ENCODE results near the gene GCLC.
A peak's percentile ranks its signal among the peaks of the same experiment; 100 is the strongest.
"Not testable (repeated sequence)": the region's sequence is repeated elsewhere in the genome, so short reads cannot be mapped to it uniquely, and the experiment has no call there.

GCLC gene

DNA sequence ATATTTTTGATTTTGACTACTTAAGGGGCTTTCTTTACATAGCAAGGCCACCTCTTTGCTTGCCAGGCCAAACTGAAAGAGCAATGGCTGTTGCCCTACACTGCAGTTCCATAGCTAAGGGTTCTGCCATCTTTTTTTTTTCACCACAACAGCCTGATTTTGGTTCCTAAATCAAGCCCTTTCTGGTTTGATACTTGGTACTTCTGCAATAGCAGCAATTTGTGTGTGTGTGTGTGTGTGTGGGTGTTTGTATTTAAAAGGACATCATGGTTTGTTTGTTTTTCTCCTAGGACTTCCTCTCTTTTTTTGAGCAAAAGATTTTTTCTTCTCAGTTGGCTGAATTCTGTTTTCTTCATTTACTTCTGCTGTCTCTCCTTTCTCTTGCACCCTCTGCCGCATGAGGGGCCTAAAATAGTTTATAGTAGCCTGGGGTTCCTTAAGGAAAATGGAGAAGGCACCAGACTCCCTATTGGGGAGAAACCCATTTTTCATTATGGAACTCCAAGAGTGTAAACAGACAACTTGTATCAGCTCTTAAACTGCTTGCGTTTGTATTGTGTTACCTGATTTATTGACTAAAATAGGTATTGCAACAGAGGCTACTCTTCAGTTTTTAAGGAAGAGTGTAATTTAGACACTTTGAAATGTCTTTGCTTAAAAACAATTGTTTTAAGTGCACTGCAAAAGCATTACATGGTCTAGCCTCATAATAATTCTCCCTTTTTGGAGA, 12.2 kb upstream of the GCLC start:
- DNase-seq (ENCODE audit: low read depth) = no peak

DNA sequence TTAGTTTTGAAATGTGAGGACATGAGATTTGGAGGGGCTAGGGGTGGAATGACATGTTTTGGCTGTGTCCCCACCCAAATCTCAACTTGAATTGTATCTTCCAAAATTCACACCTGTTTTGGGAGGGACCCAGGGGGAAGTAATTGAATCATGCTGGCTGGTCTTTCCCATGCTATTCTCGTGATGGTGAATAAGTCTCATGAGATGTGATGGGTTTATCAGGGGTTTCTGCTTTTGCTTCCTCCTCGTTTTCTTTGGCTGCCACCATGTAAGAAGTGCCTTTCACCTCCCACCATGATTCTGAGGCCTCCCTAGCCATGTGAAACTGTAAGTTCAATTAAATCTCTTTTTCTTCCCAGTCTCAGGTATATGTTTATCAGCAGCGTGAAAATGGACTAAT, 8.7 kb upstream of the GCLC start:
- DNase-seq (ENCODE audit: low read depth) = not testable (repeated sequence)

DNA sequence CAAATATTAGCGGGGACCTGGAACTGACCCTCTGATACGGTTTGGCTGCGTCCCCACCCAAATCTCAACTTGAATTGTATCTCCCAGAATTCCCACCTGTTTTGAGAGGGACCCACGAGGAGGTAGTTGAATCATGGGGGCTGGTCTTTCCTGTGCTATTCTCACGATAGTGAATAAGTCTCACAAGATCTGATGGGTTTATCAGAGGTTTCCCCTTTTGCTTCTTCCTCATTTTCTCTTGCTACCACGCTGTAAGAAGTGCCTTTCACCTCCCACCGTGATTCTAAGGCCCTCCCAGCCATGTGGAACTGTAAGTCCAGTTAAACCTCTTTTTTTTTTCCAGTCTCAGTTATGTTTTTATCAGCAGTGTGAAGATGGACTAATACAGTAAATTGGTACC, 6.8 kb upstream of the GCLC start:
- DNase-seq (ENCODE audit: low read depth) = not testable (repeated sequence)

DNA sequence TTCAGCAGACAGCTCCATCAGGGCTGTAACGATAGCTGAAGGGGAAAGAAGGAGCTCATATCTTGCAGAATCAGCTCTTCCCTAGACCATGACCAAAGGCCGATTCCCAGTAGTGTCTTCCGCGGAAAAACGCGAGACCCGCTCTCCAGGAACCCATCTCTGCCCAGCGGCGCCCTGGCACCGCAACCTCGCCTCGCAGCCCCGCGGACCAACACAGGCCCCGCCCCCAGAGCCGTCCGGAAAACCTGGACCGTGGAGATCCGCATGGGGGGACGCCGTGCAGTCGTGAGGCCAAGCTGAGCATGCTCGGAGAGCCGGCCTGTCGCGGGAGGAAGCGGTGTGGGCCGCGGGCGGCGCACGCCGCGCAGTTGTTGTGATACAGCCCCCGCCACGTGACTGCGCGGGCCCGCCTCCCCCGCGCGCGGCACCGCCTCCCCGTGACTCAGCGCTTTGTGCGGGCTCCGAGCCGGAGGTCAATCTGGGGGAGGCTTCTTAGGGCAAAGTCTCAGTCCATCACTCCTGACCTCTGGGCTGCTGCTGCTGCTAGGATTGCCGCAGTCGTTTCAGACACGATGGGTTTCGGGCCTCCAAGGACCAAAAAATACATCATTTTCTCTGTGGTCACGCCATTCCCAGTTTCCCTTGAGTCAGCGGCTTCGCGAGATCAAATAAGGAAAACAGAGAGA, 3.1 kb upstream of the GCLC start:
- peak; percentile 92 for DNase-seq (ENCODE audit: low read depth)

DNA sequence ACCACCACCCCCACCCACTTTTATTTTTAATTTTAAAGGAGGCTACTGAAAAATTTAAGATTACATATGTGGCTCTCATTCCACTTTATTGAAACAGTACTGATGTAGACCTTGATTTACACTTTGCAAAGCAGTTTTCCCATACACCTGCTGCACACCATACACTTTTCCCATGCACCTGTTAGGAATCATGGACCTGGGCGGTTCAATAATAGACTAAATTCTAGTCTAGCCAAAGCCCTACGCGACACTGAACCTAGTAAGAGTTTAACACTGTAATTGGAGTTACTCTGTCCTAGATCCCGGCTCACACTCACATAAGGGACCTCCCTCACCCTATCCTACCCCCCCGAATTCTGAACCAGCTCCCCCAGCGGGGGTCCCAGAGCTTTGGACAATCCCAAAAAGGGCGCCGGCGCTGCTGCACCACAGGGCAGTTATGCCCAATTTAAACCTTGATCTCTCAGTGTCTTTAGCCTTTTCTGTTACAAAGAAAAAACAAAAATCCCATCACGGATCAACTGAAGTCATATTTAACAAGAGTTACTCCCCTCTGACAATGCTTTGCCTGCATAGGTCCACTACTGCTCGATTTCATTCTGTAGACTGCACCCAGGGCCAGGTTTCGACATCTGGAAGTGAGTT, 2.4 kb upstream of the GCLC start:
- DNase-seq (ENCODE audit: low read depth) = no peak

DNA sequence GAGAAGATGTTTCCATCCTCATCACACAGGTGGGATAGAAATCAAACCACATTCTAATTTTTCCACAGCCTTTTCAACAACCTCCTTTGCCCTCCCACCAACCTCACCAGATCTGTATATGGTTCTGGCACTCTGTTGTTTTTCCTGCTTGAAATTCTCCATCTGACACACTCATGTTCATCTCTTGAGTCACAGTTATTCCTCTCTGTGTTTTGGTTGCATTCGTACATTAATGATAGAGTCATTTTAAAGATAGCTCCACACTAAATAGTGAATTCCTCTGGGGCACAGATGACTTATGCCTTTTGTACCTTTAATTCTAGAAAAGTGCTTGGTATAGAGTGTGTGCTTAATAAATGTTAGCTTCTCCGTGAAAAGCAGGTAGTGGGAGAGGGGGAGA, 1.4 kb upstream of the GCLC start:
- DNase-seq (ENCODE audit: low read depth) = no peak

DNA sequence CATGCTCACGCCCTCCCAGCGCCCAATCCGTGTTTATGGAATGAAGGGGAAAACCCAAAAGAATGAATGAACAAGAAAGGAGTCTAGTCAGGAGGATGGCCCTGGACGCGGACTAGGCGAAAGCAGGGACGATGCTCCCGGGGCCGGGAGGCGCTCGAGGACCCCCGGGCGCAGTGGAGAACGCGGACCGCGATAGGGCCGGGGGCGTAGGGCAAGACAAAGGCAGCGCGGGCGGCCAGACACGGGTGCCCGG, 758 bp downstream of the GCLC start:
- peak; percentile 1 for DNase-seq (ENCODE audit: low read depth)

DNA sequence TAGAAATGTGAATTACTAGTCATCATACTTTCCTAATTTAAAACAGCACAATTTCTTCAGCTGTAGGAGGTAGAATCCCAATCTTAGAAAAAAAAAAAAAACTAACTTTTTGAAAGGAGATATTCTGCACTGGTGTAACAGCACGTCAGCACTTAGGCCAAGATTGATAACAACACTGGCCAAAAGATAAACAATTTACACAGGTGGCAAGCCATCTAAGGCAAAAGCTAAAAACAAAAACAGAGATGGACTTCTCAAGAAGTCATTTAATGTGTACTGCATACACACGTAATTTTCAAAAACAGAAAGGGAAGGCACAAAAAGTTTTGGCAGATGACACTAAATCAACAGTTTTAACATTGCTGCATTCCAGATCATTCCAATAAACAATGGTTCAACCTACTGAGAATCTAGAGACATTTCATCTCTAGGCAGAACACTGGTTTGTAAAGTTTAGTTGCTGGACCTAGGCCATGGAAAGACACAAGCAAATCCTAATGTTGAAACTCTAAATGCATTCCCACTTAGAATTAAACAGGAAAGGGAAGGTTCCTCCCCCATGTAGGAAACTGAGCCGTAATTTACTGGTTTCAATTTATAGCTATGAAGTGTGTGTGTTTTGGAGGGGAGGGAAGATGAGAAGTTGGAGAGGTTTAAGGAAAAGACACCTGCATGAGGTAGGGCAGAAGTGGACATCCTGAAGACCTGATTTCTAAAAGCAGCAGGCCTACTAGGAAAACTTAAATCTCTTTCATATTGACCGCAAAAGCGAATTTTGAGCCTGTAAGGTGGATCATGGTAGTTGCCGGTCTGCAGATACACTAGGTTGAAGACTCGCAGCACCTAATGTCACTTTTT, 1.3 kb downstream of the GCLC start:
- DNase-seq (ENCODE audit: low read depth) = no peak

DNA sequence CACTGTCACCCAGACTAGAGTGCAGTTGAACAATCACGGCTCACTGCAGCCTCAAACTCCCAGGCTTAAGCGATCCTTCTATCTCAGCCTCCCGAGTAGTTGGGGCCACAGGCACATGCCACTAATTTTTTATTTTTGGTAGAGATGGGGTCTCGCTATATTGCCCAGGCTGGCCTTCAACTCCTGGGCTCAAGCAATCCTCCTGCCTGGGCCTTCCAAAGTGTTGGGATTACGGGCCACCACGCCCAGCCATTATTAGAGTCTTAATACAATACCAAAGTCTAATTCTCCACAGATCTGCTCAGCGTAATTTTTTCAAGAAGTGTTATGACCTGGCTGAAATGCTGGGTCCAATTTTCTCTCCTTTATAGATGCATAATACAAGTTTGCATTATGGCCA, 3.0 kb downstream of the GCLC start:
- no peak for DNase-seq (ENCODE audit: low read depth)

DNA sequence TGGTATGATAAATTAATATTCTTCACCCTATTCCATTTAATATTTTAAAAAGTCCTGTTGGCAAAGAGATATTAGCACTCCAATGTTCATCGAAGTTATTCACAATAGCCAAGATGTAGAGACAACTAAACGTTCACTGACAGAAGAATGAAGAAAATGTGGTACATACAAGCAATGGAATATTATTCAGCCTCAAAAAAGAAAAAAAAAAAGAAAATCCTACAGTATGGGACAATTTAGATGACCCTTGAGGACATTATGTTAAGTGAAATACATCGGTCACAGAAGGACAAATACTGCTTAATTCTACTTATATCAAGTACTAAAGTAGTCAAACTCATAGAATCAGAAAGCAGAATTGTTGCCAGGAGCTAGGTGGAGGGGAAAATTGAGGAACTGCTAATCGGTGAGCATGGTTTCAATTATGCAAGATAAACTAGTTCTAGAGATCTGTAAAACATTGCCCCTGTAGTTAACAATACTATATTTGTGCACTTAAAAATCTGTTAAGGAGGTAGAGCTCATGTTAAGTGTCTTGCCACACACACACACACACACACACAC, 4.7 kb downstream of the GCLC start:
- no peak for DNase-seq (ENCODE audit: low read depth)

DNA sequence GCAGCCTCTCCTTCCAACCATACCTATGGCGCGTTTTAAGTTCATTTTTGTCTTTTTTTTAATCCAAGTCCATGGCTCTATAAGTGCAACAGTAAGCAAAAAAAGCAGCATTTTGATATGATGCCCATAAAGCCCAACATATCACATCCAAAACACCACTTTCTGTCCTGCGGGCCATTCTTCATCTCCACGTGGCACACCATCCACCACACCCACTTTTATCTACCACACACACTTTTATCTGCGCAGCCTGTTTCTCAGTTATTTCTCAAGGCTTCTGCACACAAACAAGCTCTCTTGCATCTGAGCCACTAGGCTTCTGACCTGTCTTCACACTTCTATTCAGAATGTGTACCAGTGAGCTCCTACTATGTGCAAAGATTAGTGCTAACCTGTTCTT, 5.3 kb downstream of the GCLC start:
- no peak for DNase-seq (ENCODE audit: low read depth)

DNA sequence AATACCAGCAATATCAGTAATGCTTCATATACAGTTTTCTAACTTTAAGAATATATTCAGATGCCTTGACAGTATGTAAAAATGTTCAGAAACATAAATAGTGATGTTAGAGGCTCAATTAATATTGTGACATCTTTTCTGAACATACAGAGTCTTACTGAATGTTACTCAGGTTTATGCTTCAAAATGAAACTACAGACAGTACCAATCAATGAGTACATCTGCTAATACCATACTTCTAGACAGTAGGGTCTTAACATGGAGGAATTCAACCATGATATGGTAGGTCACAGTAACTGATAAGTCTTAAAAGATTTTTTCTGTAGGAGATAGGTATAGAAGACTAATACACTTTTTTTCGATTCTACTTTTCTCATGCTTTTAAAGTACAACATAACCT, 8.3 kb downstream of the GCLC start:
- no peak for DNase-seq (ENCODE audit: low read depth)

DNA sequence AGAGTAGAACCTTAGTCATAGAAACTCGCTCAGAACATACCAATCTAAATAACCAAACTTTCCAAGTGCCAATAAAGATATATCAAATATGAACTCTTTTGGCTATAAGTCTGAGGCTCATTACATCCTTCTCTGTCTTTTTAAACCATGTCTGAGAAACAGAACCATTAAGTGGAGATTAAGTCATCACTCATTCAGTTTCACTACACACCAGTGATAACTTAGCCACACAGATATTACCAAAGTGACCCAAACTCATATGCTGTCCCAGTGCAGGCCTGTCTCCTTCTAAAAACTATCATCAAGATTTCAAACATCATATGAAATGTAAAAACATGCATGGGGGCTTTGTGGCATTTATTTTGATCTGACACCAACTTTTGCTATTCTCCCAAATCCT, 12.0 kb downstream of the GCLC start:
- DNase-seq (ENCODE audit: low read depth) = no peak

DNA sequence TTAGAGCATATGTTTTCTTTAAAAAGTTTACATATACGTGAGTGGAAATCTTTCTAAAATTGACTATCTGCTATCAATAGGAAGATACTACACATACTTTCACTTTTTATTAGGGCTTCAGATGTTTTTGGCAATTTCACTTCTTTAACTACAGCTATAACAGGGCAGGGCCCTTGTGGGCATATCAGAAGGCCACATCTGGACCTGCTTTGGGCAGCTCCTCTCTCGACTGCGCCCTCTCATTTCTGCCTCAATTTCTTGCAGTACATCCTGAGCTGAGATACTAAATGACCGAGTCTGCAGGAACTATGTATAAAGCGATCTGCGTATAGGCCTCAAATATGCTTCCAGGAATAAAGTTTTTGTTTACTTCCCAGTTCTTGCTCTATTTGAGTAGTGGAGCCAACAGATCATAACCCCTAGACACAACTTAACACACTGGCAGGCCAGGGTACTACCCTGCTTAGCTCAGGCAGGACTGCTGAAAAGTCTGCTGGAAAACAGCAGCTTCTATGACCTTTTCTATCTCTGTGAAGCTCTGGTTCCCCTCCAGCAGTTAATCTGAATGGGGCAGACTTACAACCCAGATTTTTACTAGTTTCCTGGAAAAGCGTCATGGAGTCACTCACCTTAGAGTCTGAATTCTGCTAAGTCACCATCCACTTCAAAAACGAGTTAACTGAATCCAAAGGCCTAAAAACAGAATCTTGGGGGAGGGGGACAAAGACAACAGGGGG, 12.7 kb downstream of the GCLC start:
- DNase-seq (ENCODE audit: low read depth) = no peak

DNA sequence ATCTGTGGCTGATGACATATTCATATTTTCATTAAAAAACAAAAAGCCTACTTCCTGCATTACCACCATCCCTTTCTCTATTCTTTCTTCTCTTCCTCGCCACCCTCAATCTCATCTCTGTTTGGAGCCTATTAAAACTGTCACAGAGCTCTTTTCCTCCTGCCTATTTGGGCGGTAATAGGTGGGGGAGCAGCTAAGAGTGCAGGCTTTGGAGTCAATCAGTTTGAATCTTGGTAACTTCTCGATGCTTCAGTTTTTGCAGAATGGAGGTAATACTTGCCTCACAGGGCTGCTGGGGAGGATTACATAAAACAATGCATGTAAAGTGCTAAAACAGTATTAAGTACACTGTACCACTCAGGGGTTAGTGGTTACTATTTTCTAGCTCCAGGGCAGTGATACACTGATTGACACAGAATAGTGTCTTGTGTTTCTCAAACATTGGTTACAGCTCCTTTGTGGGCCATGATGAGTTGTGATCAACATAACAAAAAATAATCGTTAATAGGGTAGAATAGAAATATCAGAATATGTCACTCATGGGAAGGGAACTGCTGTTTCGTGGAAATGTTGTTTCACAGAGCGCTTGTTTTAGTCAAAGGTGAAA, 14.0 kb downstream of the GCLC start:
- no peak for DNase-seq (ENCODE audit: low read depth)

DNA sequence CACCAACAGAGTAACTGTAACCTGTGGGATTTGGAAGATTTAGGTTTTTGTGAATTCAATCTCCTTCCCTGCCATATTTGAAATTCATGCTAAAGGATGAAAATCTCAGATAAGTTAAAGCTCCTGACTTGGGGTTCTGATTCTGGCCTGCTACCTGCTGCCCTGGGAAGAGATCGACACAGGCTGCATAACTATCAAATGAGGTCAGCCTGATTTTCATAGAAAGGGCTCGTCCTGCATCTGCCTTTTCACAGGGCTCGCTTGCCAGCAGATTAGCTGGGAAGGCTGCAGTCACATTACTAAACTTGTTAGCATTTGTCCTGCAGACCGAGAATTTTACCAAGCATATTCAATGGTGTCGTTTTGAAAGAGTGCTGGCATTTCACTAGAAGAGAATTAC, 14.6 kb downstream of the GCLC start:
- no peak for DNase-seq (ENCODE audit: low read depth)

DNA sequence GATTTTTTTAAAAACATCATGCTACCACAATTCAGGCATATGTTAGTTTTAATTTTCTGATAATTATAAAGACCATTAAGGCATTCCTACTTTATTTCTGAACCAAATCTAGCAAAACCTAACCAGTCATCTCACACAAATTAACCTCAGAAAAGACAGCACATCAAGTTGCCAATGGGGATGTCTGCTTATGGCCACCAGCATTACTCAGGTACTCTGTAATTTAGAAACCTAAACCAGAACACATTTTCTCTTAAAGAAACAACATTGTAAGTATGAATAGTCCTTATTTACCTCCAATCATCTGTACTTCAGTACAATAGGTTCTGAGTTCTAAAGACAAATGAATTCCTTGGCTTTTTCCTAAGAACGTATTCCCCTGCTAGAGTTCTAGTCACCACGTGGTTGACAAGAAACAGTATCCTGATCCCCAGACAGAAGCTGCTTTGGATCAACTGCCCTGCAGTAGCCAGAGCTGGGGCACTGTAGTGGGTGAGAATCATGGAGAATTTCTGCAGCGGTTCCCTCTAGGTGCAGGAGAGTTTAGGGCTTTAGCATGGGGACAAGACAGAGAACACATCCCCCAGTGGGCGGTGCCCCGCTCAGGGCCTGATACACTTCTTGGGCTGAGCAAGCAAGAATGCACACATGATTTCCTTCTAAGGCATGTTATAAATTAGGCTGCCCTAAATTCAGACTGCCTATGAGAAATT, 15.4 kb downstream of the GCLC start:
- no peak for DNase-seq (ENCODE audit: low read depth)

DNA sequence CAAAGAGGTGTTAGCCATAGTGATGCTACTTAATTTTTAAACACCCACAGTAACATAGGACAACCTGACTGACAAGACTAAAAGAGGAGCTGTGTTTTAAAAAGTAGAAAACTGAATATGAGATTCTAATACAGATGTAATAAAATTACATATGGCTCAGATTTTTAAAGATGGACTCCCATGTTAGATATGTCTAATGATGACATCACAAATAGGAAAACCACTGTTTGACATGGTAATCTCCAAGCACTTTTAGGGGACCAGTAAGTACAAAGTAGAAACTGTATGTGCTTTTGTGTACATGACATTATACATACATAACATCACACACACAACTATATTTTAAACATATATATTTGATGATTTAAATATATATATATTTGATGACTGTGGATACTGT, 16.8 kb downstream of the GCLC start:
- DNase-seq (ENCODE audit: low read depth) = no peak

DNA sequence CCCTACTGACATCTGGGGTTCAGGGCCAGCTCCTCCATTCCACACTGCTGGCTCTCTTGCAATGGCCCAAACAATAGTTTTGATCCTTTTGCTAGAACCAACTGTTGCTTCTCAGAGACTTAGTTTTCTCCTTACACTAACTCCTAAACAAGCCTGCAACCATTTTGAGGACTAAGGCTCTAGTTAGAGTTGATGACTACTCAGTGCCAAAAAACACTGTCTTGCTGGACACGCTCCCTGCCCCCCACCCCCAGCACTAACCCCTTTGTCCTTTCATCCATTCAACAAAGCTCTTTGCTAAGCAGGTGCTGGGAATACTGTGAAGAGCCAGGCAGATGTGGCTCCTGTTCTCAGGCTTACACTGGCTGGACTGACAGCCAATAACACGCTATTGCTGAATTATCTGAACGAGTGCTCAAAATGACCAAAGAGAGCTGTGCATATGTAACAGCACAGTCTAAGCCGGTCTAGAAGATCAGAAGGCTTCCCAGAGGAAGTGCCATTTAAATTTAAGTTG, 17.6 kb downstream of the GCLC start:
- no peak for DNase-seq (ENCODE audit: low read depth)

DNA sequence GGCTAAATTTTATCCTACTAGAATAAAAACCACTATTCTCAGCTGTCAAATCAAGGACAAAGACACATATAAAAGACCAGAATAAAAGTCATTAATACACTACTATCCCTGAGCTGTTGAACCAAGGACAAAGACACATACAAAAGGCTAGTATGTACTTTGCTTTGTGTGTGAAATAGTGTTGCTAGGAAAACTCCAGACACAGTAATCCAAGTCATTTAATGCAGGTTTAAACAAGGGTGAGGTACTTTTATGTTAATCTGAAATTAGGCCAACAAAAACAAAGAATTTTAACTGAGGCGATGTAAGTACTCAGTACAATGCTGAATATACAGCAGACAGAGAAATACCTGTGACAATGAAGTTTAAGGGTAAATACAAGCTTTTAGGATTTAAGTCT, 18.9 kb downstream of the GCLC start:
- DNase-seq (ENCODE audit: low read depth) = no peak

DNA sequence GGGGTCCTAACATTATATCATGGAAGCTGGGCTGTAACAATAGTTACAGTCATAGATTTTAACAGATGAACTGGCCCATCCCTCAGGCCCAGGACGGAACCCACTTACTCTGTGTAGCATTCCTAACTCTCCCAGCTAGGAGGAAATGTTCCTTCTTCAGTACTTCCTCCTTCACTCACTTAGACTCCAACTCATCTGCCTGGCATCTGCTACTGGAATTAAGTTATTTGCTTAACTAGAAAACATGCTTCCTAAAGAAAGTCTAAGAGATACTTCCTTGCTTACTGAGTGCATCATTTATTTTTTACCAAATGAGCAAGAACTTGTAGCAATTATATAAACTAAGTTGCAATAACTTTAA, 20.5 kb downstream of the GCLC start:
- DNase-seq (ENCODE audit: low read depth) = no peak
